GM21360 (cell line): ENCODE results near the gene RBP3.

Experiments used
- ATAC-seq: cut with Tn5 transposase; IDR thresholded peaks from one replicate; pipeline ENCODE4 v1.9.1; 2021; ENCODE audit warnings: mild to moderate bottlenecking, moderate library complexity; ENCODE audit not compliant: unreplicated experiment

Gene RBP3

GRCh38 chr10:47354165-47354564 is 6.0 kb downstream of the RBP3 start:
- no peak for ATAC-seq

- no peak for ATAC-seq
Observed at GRCh38 chr10:47354900-47355299, 6.7 kb downstream of the RBP3 start.

DNA sequence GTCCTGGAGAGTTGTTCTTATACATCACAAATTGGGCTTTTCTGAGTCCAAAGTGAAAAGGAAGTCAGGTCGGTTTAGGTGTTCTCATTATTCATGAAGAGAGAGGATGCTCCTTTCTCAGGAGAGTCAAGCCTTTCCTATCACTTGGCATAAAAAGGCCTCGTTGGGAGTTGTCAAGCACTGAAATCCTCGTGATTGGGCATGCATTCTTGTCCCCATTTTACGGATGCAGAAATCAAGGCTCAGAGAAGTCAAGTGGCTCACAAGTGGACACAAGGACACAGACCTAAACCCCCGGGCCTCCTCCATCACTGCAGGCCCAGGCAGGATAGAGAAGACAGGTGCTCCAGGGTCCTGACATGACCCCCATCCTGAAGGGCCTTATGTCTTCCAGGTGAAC is 8.5 kb downstream of the RBP3 start:
- no peak for ATAC-seq

DNA sequence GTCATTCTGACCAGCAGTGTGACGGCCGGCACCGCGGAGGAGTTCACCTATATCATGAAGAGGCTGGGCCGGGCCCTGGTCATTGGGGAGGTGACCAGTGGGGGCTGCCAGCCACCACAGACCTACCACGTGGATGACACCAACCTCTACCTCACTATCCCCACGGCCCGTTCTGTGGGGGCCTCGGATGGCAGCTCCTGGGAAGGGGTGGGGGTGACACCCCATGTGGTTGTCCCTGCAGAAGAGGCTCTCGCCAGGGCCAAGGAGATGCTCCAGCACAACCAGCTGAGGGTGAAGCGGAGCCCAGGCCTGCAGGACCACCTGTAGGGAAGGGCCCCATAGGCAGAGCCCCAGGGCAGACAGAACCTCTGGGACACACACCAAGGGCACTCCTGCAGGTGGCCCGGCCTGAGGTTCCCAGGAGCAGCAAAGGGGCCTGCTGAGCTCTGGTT is 9.0 kb downstream of the RBP3 start:
- no peak for ATAC-seq

DNA sequence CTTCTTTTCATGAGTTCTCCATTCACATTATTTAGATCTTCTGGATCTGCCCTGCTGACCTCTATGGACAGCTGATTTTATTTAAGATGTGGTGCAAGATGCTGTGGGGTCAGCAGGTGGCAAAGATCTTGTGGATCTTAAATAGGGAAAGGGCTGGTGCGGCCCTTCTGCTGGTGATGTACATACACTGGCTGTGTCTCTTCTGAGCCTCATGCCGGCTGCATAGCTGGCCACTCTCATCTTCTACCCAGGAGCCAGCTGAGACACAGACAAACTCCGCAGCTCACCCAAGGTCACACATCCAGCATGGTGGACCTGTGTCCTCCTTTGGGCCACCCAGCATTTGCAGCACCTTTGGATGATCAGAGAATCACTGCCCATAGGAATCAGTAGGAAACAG is 9.7 kb downstream of the RBP3 start:
- ATAC-seq, result no peak

GRCh38 chr10:47358457-47358856 is 10.3 kb downstream of the RBP3 start:
- no peak for ATAC-seq

- no peak for ATAC-seq
Observed at GRCh38 chr10:47359101-47359500, 10.9 kb downstream of the RBP3 start.

DNA sequence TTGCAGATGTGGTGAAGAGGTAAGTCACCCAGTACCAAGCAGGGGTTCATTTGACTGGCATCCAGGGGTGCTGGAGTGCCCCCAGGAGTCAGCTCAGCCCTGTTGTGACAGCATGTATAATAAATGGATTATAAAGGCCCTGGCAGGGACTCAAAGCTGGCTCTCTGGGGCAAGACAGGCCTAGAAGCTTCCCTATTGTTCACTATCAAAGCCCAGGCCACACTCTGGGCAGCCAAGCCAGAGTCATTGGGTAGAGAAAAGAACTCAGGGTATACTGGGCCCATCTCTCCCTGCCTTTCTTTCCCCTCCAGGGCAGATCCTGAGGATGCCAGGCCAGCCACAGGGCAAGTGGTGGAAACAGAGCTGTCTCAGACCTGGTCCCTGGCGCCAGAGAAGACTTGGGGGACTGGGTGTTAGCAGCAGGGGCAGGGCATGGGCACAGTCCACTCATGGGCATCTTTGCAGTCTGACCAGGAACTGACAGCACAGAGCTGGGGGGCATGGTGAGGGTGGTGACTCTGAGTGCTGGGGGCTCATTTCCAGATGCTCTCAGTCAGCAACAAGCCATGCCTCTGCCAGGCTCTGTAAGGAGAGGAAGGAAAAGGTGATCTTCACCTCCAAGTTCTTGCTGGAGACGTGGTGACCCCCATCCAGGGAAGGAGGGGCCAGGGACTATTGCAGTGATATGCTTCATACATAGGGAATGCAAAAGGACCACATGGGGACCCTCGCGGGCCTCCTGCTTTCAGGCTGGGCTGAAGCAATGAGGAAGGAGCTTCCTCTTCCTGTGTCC is 11.7 kb downstream of the RBP3 start:
- no peak for ATAC-seq

GRCh38 chr10:47360419-47361040 is 12.4 kb downstream of the RBP3 start:
- ATAC-seq, result no peak

DNA sequence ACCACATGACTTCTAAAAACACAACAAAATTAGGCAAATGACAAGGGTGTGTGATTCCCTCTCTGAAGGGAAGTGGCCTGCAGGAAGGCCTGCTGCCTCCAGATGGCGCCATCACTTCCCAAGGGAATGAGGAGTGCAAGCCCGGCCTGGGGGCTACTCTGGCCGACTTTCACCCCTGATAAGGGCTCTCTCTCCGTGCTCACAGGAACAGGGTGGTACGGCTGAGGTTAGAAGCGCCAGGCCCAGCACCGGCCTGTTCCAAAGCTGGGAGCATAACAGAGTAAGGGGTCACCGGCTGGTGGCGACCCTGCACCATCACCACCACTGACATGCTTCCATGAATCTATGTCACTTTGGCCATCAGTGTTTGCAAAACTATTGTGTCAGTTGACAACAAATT is 13.1 kb downstream of the RBP3 start:
- ATAC-seq, result no peak

DNA sequence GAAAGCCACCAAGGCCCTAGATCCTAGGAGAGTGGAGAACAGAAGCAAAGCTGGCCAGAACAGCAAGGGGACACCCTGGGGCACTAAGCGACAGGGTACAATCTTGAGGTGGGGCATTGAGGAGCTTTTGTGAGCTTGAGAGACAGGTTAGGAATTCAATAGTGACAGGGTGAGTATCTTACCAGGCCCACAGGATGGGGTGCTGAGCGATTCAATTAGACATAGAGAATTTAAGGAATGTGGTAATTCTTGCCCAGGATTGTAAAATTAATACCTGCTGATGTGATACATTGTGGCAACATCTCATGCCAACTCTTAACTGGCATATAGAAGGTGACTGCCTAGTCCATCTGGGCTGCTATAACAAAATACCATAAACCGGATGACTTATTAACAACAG is 14.0 kb downstream of the RBP3 start:
- ATAC-seq, result no peak

DNA sequence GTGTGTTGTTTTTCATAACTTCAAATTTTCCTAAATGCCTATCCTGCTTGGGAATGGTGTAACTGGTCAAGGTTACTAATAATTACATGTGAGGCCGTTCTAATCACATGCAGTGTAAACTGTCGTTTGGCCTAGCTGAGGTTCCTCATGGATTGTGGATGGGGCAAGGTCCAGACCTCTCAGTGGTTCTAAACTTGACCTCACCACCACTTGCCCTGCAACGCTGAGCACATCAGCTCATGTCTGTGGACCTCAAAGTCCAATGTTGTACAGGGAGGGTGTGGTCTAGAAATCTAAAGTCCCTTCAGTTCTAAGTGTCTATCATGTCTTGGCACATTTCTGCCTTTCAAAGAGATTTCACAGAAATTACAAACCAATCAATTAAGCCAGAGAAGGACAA is 15.6 kb downstream of the RBP3 start:
- ATAC-seq, result no peak

DNA sequence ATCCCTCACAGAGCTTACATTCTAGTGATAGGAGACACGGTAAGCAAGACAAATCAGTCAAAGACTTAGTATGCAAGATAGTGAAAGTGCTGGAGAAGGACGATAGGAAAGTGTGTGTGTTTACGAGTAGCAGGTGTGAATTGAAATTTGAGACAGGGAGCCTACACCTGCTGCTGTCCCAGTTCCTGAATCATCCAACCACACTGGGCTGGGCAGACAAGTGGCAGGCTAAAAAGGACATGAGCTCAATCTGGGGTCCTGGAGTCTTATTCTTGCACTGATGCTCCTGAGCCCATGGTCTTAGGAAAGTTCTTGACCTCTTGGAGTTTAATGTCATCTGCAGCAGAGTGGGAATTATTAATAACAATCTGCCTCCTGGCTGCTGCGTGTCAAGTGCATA is 16.2 kb downstream of the RBP3 start:
- no peak for ATAC-seq

- ATAC-seq, result no peak
Observed at GRCh38 chr10:47364911-47365310, 16.7 kb downstream of the RBP3 start.

GRCh38 chr10:47365431-47366180 is 17.4 kb downstream of the RBP3 start:
- ATAC-seq, result no peak

DNA sequence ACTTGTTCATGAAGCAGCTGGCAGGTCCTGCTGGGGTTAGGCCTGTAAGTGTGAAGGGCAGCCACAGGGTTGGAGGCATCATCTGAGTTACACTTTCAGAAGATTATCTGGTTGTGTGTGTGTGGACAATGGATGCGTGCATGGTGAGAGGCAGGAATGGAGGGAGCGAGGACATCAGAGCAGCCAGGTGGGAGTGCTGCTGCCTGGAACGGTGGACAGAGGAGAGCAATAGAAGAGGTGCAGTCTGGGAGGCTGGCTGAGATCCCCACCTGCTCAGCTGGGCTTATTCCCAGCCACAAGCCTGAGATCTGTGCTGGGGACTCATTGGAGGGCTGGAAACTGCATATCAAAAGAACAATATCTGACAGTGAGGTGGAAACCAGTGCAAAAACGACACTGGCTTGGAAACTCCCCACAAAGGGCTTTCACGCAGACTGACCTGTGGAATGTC is 18.0 kb downstream of the RBP3 start:
- no peak for ATAC-seq

- ATAC-seq, result no peak
Observed at GRCh38 chr10:47366731-47367460, 18.7 kb downstream of the RBP3 start.

GRCh38 chr10:47367646-47368045 is 19.5 kb downstream of the RBP3 start:
- no peak for ATAC-seq

- no peak for ATAC-seq
Observed at GRCh38 chr10:47368431-47369180, 20.4 kb downstream of the RBP3 start.

DNA sequence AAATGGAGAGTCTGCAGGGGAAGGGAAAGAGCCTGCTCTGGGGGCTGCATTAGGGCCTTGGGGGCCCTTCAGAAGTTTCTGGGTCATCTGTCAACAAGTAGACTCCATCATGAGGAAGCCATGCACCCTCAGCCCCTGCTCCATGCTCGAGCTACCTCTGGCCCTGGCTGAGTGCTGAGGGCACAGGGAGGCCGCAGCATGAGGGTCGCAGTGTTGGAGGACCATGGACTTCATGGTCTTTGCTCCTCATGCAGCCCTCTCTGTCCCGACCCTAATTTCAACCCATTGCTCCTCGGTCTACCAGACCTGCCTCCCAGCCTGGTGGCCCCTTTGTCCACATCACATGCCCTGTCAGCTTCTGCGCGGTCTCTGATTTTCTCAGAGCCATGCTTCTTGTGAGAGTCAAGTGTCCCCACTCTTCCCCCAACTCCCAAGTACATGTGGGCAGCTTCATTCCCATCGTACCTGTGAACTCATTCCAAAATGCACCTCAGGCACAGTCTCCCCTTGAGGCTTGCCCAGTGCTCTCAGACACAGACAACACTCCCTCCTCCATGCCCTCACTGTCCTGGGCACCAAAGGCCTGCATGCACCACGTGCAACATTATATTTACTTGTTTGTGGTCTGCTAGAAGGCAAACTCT is 21.2 kb downstream of the RBP3 start:
- no peak for ATAC-seq
